CD4-positive, CD25-positive, alpha-beta regulatory T cell (primary cell): Measurements from ENCODE around the gene TMEM126A. TPM values are rescaled to one million over a fixed set of nuclear protein-coding genes. Genes with fewer than 3 reads are reported as not detected.
"Not testable (repeated sequence)": the region's sequence is repeated elsewhere in the genome, so short reads cannot be mapped to it uniquely, and the experiment has no call there.

ENCODE experiments used
- ATAC-seq, 2 donors: fragments of 150-1000 bp; cut with Tn5 transposase; one replicate each; pipeline ENCODE4 v1.10.0; 2021; ENCODE audit warnings: low read depth in 2 of 2, moderate number of reproducible peaks in 2 of 2, moderate library complexity in 1 of 2
- DNase-seq, 3 donors: peaks; one replicate each; pipeline versions ENCODE4 v3.0.0 to v3.0.0-alpha.2; 2012 to 2022; ENCODE audit warnings: mixed read lengths in 1 of 3
- H3K27ac ChIP-seq: one replicate; pipeline ENCODE4 v1.7.0; 2013; ENCODE audit warnings: mild to moderate bottlenecking, low read length; ENCODE audit not compliant: insufficient read depth, poor library complexity, severe bottlenecking
- H3K27me3 ChIP-seq: one replicate; pipeline ENCODE4 v1.7.0; 2013; ENCODE audit warnings: low read length; ENCODE audit not compliant: control insufficient read depth, insufficient read depth
- H3K36me3 ChIP-seq: one replicate; pipeline ENCODE4 v1.7.0; 2013; ENCODE audit warnings: mild to moderate bottlenecking, low read length, moderate library complexity; ENCODE audit not compliant: control insufficient read depth, insufficient read depth
- H3K4me1 ChIP-seq: 2 replicates; pipeline ENCODE4 v1.7.0; 2013; ENCODE audit warnings: mild to moderate bottlenecking, low read length; ENCODE audit not compliant: insufficient read depth, control insufficient read depth, poor library complexity, severe bottlenecking
- H3K4me3 ChIP-seq: one replicate; pipeline ENCODE4 v1.7.0; 2013; ENCODE audit warnings: low read depth, mild to moderate bottlenecking, low read length, moderate library complexity
- H3K9me3 ChIP-seq, 2 experiments: 1 replicate in 1 of 2; 2 replicates in 1 of 2; pipeline ENCODE4 v1.7.0; 2013; ENCODE audit warnings: low read length in 2 of 2, mild to moderate bottlenecking in 1 of 2, moderate library complexity in 1 of 2; ENCODE audit not compliant: control insufficient read depth in 2 of 2
- H3K27ac Mint-ChIP-seq, 3 donors: one replicate each; pipeline ENCODE4 v1.8.0; 2020 to 2022; ENCODE audit warnings: mild to moderate bottlenecking in 3 of 3, mixed read lengths in 3 of 3, moderate library complexity in 2 of 3
- H3K27me3 Mint-ChIP-seq: one replicate; pipeline ENCODE4 v1.8.0; 2022; ENCODE audit warnings: mild to moderate bottlenecking, mixed read lengths
- H3K36me3 Mint-ChIP-seq: one replicate; pipeline ENCODE4 v1.8.0; 2020; ENCODE audit warnings: mixed read lengths
- H3K4me1 Mint-ChIP-seq, 4 donors: one replicate each; pipeline ENCODE4 v1.8.0; 2020 to 2022; ENCODE audit warnings: mixed read lengths in 4 of 4, mild to moderate bottlenecking in 1 of 4
- H3K4me3 Mint-ChIP-seq, 4 donors: one replicate each; pipeline ENCODE4 v1.8.0; 2020 to 2022; ENCODE audit warnings: mild to moderate bottlenecking in 4 of 4, mixed read lengths in 4 of 4, moderate library complexity in 3 of 4
- H3K9me3 Mint-ChIP-seq, 7 donors: one replicate each; pipeline ENCODE4 v1.8.0; 2020 to 2022; ENCODE audit warnings: mixed read lengths in 7 of 7, mild to moderate bottlenecking in 3 of 7, moderate library complexity in 2 of 7
- polyA plus RNA-seq, 4 donors: library from polyadenylated mRNA; unstranded; fragments of 300-500 nt; fragmentation: Illumina TruSeq; gene quantifications; one replicate each; pipeline ENCODE4 v1.2.3, GENCODE V29; 2021
- total RNA-seq: library from RNA; stranded (reverse); gene quantifications from one replicate; pipeline ENCODE4 v1.2.3, GENCODE V29; 2022

Gene TMEM126A
- total and polyA plus RNA-seq, 5 donors from 2014 or later: 22.3 to 78.7 (median 71.0) TPM

GRCh38 chr11:85668157-85668556 is 20.4 kb downstream of the TMEM126A start:
- DNase-seq (no peak), ATAC-seq (no peak)
- no peak overlapping the region for H3K27ac Mint-ChIP-seq

GRCh38 chr11:85670949-85671663 is 23.3 kb downstream of the TMEM126A start:
- H3K27ac Mint-ChIP-seq, H3K9me3 Mint-ChIP-seq, H3K27ac ChIP-seq, H3K36me3 Mint-ChIP-seq, H3K9me3 ChIP-seq, DNase-seq, ATAC-seq, H3K4me1 Mint-ChIP-seq, H3K36me3 ChIP-seq, H3K27me3 ChIP-seq, H3K4me3 Mint-ChIP-seq, H3K27me3 Mint-ChIP-seq, H3K4me3 ChIP-seq, H3K4me1 ChIP-seq: not testable (repeated sequence)

More at GRCh38 chr11:85668157-85668556, 20.4 kb downstream of the TMEM126A start:
- no peaks in the 10 kb centered on the region for H3K36me3 Mint-ChIP-seq
- peaks cover 6% of the 10 kb centered on the region for H3K4me1 ChIP-seq
- H3K9me3 ChIP-seq: no peaks in the 10 kb centered on the region
- H3K4me3 Mint-ChIP-seq: peak overlapping the region in 2 of 4 donors; percentile 24 to 61
- H3K9me3 Mint-ChIP-seq: no peaks in the 10 kb centered on the region
- no peak overlapping the region for H3K4me3 ChIP-seq
- H3K27ac ChIP-seq: no peak overlapping the region
- no peaks in the 10 kb centered on the region for H3K36me3 ChIP-seq
- H3K27me3 Mint-ChIP-seq: no peaks in the 10 kb centered on the region
- peaks cover 0 to 19% (median 11%) of the 10 kb centered on the region in 4 donors for H3K4me1 Mint-ChIP-seq
- no peaks in the 10 kb centered on the region for H3K27me3 ChIP-seq

- Mint-ChIP-seq H3K4me1 (no peaks in the 10 kb centered on the region), H3K4me3 (no peak overlapping the region), H3K27ac (no peak overlapping the region), H3K36me3 (no peaks in the 10 kb centered on the region), H3K9me3 (peaks cover 0 to 4% (median 1%) of the 10 kb centered on the region in 7 donors), H3K27me3 (no peaks in the 10 kb centered on the region)
- Histone ChIP-seq H3K27ac (no peak overlapping the region), H3K36me3 (no peaks in the 10 kb centered on the region), H3K9me3 (no peaks in the 10 kb centered on the region), H3K4me1 (no peaks in the 10 kb centered on the region), H3K4me3 (no peak overlapping the region), H3K27me3 (peaks cover 3% of the 10 kb centered on the region)
- DNase-seq: no peak
- ATAC-seq: no peak
Measured at GRCh38 chr11:85672105-85672902, 24.5 kb downstream of the TMEM126A start.

GRCh38 chr11:85673393-85673792 is 25.6 kb downstream of the TMEM126A start:
- Mint-ChIP-seq H3K36me3 (no peaks in the 10 kb centered on the region), H3K9me3 (peaks cover 0 to 4% (median 1%) of the 10 kb centered on the region in 7 donors), H3K27me3 (no peaks in the 10 kb centered on the region), H3K27ac (no peak overlapping the region), H3K4me1 (no peaks in the 10 kb centered on the region), H3K4me3 (no peak overlapping the region)
- Histone ChIP-seq H3K27ac (no peak overlapping the region), H3K4me3 (no peak overlapping the region), H3K27me3 (peaks cover 3% of the 10 kb centered on the region), H3K9me3 (no peaks in the 10 kb centered on the region), H3K36me3 (no peaks in the 10 kb centered on the region), H3K4me1 (no peaks in the 10 kb centered on the region)
- peak in 1 of 3 donors; percentile 15 for DNase-seq
- no peak for ATAC-seq

GRCh38 chr11:85679576-85679975 is 31.8 kb downstream of the TMEM126A start:
- Histone ChIP-seq H3K27ac (no peak overlapping the region), H3K9me3 (no peaks in the 10 kb centered on the region), H3K36me3 (no peaks in the 10 kb centered on the region), H3K4me1 (peaks cover 7% of the 10 kb centered on the region), H3K27me3 (peaks cover 21% of the 10 kb centered on the region), H3K4me3 (no peak overlapping the region)
- no peaks in the 10 kb centered on the region for H3K36me3 Mint-ChIP-seq
- H3K4me3 Mint-ChIP-seq: no peak overlapping the region
- H3K4me1 Mint-ChIP-seq: peaks cover 0 to 15% (median 6%) of the 10 kb centered on the region in 4 donors
- ATAC-seq (no peak), DNase-seq (no peak)
- peaks cover 35% of the 10 kb centered on the region for H3K27me3 Mint-ChIP-seq
- no peak overlapping the region for H3K27ac Mint-ChIP-seq
- peaks cover 0 to 4% (median 0%) of the 10 kb centered on the region in 7 donors for H3K9me3 Mint-ChIP-seq

GRCh38 chr11:85680897-85681296 is 33.1 kb downstream of the TMEM126A start:
- H3K27ac Mint-ChIP-seq: no peak overlapping the region
- Histone ChIP-seq H3K9me3 (no peaks in the 10 kb centered on the region), H3K27me3 (peaks cover 21% of the 10 kb centered on the region), H3K36me3 (no peaks in the 10 kb centered on the region), H3K27ac (no peak overlapping the region), H3K4me3 (no peak overlapping the region), H3K4me1 (peaks cover 7% of the 10 kb centered on the region)
- peaks cover 0 to 15% (median 6%) of the 10 kb centered on the region in 4 donors for H3K4me1 Mint-ChIP-seq
- H3K27me3 Mint-ChIP-seq: peaks cover 42% of the 10 kb centered on the region
- DNase-seq: peak in 1 of 3 donors; percentile 21
- H3K9me3 Mint-ChIP-seq: peaks cover 0 to 2% (median 0%) of the 10 kb centered on the region in 7 donors
- no peak overlapping the region for H3K4me3 Mint-ChIP-seq
- H3K36me3 Mint-ChIP-seq: no peaks in the 10 kb centered on the region
- peak in 1 of 2 donors; percentile 22 for ATAC-seq

GRCh38 chr11:85682330-85683305 is 34.9 kb downstream of the TMEM126A start:
- peaks cover 0 to 15% (median 6%) of the 10 kb centered on the region in 4 donors for H3K4me1 Mint-ChIP-seq
- DNase-seq: peak; percentile 22 to 51 (median 31)
- H3K4me3 ChIP-seq: peak overlapping the region; percentile 51
- peak overlapping the region; percentile 56 to 94 (median 78) for H3K4me3 Mint-ChIP-seq
- no peaks in the 10 kb centered on the region for H3K9me3 ChIP-seq
- H3K36me3 Mint-ChIP-seq: no peaks in the 10 kb centered on the region
- H3K27ac Mint-ChIP-seq: peak overlapping the region in 2 of 3 donors; percentile 40 to 74
- H3K27ac ChIP-seq: no peak overlapping the region
- peaks cover 51% of the 10 kb centered on the region for H3K27me3 Mint-ChIP-seq
- no peaks in the 10 kb centered on the region for H3K36me3 ChIP-seq
- peaks cover 0 to 2% (median 0%) of the 10 kb centered on the region in 7 donors for H3K9me3 Mint-ChIP-seq
- H3K4me1 ChIP-seq: peaks cover 7% of the 10 kb centered on the region
- peak in 1 of 2 donors; percentile 37 for ATAC-seq
- H3K27me3 ChIP-seq: peaks cover 26% of the 10 kb centered on the region
